Measurements from ENCODE around the gene NT5M.

- TF ChIP-seq CTCF (IDR thresholded peaks at IDR 0.05), result no peak
- no peak for TF ChIP-seq POLR2A (IDR thresholded peaks at IDR 0.05)
- no peak for TF ChIP-seq POLR2AphosphoS5 (IDR thresholded peaks at IDR 0.05; ENCODE audit: insufficient read depth in 1 of 2, low read depth in 1 of 2)
Measured at GRCh38 chr17:17353625-17354484, 50.7 kb downstream of the NT5M start.
